H1 (cell line): ENCODE measurements around the gene GAB2. TPM values are rescaled to one million over a fixed set of nuclear protein-coding genes. Genes with fewer than 3 reads are reported as not detected.

Experiments used
- EP300 ChIP-seq, 2 experiments: IDR thresholded peaks; 1 replicate in 1 of 2; 2 replicates in 1 of 2; pipeline ENCODE4 v1.6.1; 2011 to 2012; ENCODE audit warnings: low read depth in 2 of 2, low read length in 2 of 2, mild to moderate bottlenecking in 2 of 2, borderline replicate concordance in 1 of 2, inconsistent platforms in 1 of 2, moderate library complexity in 1 of 2
- SIRT6 ChIP-seq: IDR thresholded peaks from one replicate; pipeline ENCODE4 v1.7.1; 2012; ENCODE audit warnings: low read length, inconsistent platforms
- SIX5 ChIP-seq: IDR thresholded peaks from 2 replicates; pipeline ENCODE4 v1.6.1; 2011; ENCODE audit warnings: mild to moderate bottlenecking, low read depth, low read length
- polyA plus RNA-seq, 7 experiments: library from polyadenylated mRNA; depleted of rRNA in 3 of 7; stranded (reverse) in 5 of 7; unstranded in 2 of 7; fragments of >200 nt in 5 of 7; fragments of 200-250 nt in 2 of 7; gene quantifications; 1 replicate in 5 of 7; 2 replicates in 1 of 7; 4 replicates in 1 of 7; pipeline versions ENCODE4 v1.2.1 to v1.2.3, GENCODE V29; 2011 to 2013; ENCODE audit warnings: missing spikeins in 2 of 7, mixed read lengths in 2 of 7
- total RNA-seq: library from RNA; stranded (reverse); fragmentation: NEBNext Ultra II Directional; extraction: Animal tissue kit (Norgen Biotek cat#: 25700); gene quantifications from 2 replicates; pipeline ENCODE4 v1.2.1, GENCODE V29; 2021

The GAB2 gene
- total and polyA plus RNA-seq, 2 of the 8 experiments (the other 6 are each of a cell fraction or from before 2014, with no cell fraction given), result 6.3 to 14.0 TPM

DNA sequence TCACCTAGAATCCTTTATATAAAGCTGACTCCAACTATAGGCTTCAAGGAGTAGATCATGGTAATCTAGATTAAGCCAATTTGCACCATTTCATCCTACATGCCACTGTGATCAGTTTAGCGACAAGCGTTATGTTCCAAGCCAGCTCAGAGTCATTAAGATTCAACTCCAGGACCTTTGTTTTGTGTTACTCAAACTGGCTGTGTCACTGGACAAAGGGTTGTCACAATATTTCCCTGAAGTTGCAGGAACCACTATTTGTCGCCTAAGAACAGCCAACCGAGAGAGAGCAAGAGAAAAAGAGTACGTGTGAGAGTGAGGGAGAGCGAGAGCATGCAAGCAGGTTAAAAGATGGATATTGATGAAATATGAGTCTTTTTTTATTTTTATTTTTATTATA, 124.1 kb downstream of the GAB2 start (continued):
- TF ChIP-seq EP300 (IDR thresholded peaks at IDR 0.05; ENCODE audit: borderline replicate concordance in 1 of 2, low read depth in 2 of 2, low read length in 2 of 2) (no peak), SIRT6 (no peak), SIX5 (no peak)
